K562 (cell line): ENCODE data around the gene LRRC15. TPM values are rescaled to one million over a fixed set of nuclear protein-coding genes. Genes with fewer than 3 reads are reported as not detected.
A peak's percentile ranks its signal among the peaks of the same experiment; 100 is the strongest.

ENCODE experiments used
- CBX5 ChIP-seq: IDR thresholded peaks from 2 replicates; pipeline ENCODE4 v1.6.1; 2014; ENCODE audit warnings: low read depth, borderline replicate concordance
- EP300 ChIP-seq: IDR thresholded peaks from 2 replicates; pipeline ENCODE4 v1.6.1; 2012; ENCODE audit warnings: low read length, improper control_type of control experiment
- FOSL1 ChIP-seq: fragments of 200-800 bp; sonication (Bioruptor generic); conservative IDR thresholded peaks from 2 replicates; pipeline ENCODE4 v1.6.1; 2016; ENCODE audit warnings: missing genetic modification characterization, missing compliant biosample characterization
- HIVEP1 ChIP-seq: fragments of 250-450 bp; sonication (Bioruptor Pico); IDR thresholded peaks from 2 replicates; pipeline ENCODE4 v1.4.0; 2020; ENCODE audit warnings: mild to moderate bottlenecking
- MCM7 ChIP-seq, 2 experiments: fragments of 450-650 bp; IDR thresholded peaks; 2 replicates each; pipeline ENCODE4 v1.6.1; 2016 to 2018
- MYC ChIP-seq, 2 experiments: fragments of 250-450 bp in 1 of 2; sonication (Bioruptor Pico) in 1 of 2; IDR thresholded peaks; 2 replicates each; pipeline versions ENCODE4 v1.5.1 to v1.6.1; 2012 to 2021; ENCODE audit warnings: low read depth in 2 of 2, borderline replicate concordance in 1 of 2, improper control_type of control experiment in 1 of 2, low read length in 1 of 2, mild to moderate bottlenecking in 1 of 2, moderate library complexity in 1 of 2
- NFRKB ChIP-seq: fragments of 450-650 bp; IDR thresholded peaks from 2 replicates; pipeline ENCODE4 v1.6.1; 2016; ENCODE audit warnings: low read depth
- NONO ChIP-seq, 2 experiments: fragments of 200-400 bp in 1 of 2; fragments of 450-650 bp in 1 of 2; formaldehyde crosslinking in 1 of 2; IDR thresholded peaks; 2 replicates each; pipeline ENCODE4 v1.6.1; 2017; ENCODE audit warnings: low read depth in 2 of 2, mild to moderate bottlenecking in 2 of 2, moderate library complexity in 2 of 2, low read length in 1 of 2
- PYGO2 ChIP-seq: fragments of 450-650 bp; IDR thresholded peaks from 2 replicates; pipeline ENCODE4 v1.6.1; 2016; ENCODE audit warnings: mild to moderate bottlenecking, missing genetic modification characterization, moderate library complexity, missing compliant biosample characterization
- ZC3H4 ChIP-seq: sonication (generic); formaldehyde crosslinking; IDR thresholded peaks from 2 replicates; pipeline ENCODE4 v1.9.0; 2021; ENCODE audit warnings: missing genetic modification reagents, borderline replicate concordance
- ZNF197 ChIP-seq: fragments of 200-800 bp; sonication (Bioruptor generic); IDR thresholded peaks from 2 replicates; pipeline ENCODE4 v1.6.1; 2016; ENCODE audit warnings: low read depth, missing genetic modification characterization, missing compliant biosample characterization
- ZNF444 ChIP-seq: fragments of 250-450 bp; sonication (Bioruptor Pico); IDR thresholded peaks from 2 replicates; pipeline ENCODE4 v1.4.0; 2020; ENCODE audit warnings: mild to moderate bottlenecking, moderate library complexity
- polyA plus RNA-seq, 8 experiments: library from polyadenylated mRNA; depleted of rRNA in 4 of 8; stranded (reverse) in 5 of 8; unstranded in 3 of 8; fragments of >200 nt; fragmentation: Nextera tagmentation in 2 of 8; fragmentation: Illumina TruSeq in 1 of 8; extraction: Ambion mirVana in 2 of 8; extraction: Trizol in 1 of 8; gene quantifications; 2 replicates each; pipeline versions ENCODE4 v1.2.1 to v1.2.3, GENCODE V29; 2011 to 2014; ENCODE audit warnings: inconsistent platforms in 1 of 8, missing spikeins in 1 of 8
- total RNA-seq, 7 experiments: library from RNA; depleted of rRNA in 6 of 7; stranded (reverse); fragments of >200 nt in 6 of 7; fragmentation: Illumina TruSeq in 2 of 7; extraction: Trizol in 2 of 7; gene quantifications; 2 replicates each; pipeline versions ENCODE4 v1.2.1 to v1.2.3, GENCODE V29; 2011 to 2021; ENCODE audit warnings: low replicate concordance in 1 of 7
- TF ChIP-seq, protein P1 (sequence below): fragments of 150-350 bp; IDR thresholded peaks from 2 replicates; pipeline ENCODE4 v1.6.1; 2014; ENCODE audit warnings: low read depth, mild to moderate bottlenecking, low read length, borderline replicate concordance
- TF ChIP-seq, protein P2 (sequence below): sonication (generic); formaldehyde crosslinking; IDR thresholded peaks from 2 replicates; pipeline ENCODE4 v1.8.0; 2023; ENCODE audit warnings: mild to moderate bottlenecking, missing genetic modification reagents
- TF ChIP-seq, protein P3 (sequence below), 2 experiments: fragments of 450-650 bp; IDR thresholded peaks; 2 replicates each; pipeline ENCODE4 v1.6.1; 2018; ENCODE audit warnings: mild to moderate bottlenecking in 2 of 2, low read depth in 1 of 2; ENCODE audit not compliant: partially characterized antibody in 2 of 2

Gene LRRC15
- total and polyA plus RNA-seq, 9 of the 15 experiments (the other 6 are each of a cell fraction or from before 2014, with no cell fraction given) = not detected

DNA sequence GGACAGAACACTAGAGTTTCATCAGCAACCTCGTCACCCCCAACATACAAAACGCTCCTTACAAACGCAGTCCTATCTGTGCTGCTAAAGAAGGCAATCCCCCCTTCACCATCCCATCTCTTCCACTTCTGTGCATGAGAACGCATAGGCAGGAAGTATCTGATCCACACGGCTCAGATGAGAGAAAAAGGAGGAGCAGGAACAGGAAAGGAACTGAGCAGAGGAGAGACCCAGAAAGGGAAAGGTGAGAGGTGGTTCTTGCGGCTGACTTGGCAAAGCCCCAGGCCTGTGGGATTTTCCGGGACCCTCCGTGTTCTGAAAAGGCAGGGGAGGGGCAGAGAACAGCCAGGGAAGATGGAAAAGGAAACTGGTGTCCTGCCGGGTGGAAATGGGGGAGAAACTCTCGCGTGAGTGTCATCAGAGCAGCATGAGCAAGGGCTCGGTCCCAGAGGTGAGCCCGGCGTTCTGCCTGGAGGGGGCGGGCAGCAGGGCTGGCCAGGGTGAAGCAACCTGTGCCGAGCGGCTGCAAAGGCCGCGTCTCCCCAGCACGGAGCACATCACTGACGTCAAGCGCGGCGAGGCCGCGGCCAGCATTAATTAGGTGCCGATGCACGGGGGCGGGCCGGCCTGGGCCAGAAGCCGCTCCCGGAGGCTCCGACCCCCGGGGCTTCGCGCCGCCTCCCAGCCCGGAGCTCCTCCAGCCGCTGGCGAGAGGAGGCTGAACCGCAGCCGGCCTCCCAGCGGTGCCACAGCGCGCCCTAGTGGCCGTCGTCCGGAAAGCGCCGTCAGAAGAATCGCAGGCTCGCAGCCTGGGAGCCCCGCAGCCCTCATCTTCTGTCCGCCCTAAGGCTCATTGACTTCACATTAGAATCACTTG, 54.2 kb downstream of the LRRC15 start (continued):
- TF ChIP-seq PYGO2 (tag) = no peak
- no peak for TF ChIP-seq MCM7 (IDR thresholded peaks at IDR 0.05)
- TF ChIP-seq ZNF444 (CRISPR knock-in tag) = no peak
- 0 out of 2 replicates have a peak, but pooled peaks have one; percentile 10 for TF ChIP-seq CBX5
- TF ChIP-seq, protein P1, sequence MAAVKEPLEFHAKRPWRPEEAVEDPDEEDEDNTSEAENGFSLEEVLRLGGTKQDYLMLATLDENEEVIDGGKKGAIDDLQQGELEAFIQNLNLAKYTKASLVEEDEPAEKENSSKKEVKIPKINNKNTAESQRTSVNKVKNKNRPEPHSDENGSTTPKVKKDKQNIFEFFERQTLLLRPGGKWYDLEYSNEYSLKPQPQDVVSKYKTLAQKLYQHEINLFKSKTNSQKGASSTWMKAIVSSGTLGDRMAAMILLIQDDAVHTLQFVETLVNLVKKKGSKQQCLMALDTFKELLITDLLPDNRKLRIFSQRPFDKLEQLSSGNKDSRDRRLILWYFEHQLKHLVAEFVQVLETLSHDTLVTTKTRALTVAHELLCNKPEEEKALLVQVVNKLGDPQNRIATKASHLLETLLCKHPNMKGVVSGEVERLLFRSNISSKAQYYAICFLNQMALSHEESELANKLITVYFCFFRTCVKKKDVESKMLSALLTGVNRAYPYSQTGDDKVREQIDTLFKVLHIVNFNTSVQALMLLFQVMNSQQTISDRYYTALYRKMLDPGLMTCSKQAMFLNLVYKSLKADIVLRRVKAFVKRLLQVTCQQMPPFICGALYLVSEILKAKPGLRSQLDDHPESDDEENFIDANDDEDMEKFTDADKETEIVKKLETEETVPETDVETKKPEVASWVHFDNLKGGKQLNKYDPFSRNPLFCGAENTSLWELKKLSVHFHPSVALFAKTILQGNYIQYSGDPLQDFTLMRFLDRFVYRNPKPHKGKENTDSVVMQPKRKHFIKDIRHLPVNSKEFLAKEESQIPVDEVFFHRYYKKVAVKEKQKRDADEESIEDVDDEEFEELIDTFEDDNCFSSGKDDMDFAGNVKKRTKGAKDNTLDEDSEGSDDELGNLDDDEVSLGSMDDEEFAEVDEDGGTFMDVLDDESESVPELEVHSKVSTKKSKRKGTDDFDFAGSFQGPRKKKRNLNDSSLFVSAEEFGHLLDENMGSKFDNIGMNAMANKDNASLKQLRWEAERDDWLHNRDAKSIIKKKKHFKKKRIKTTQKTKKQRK = no peak
- TF ChIP-seq NONO (IDR thresholded peaks at IDR 0.05; ENCODE audit: low read depth in 2 of 2, low read length in 1 of 2) = no peak
- no peak for TF ChIP-seq ZNF197
- TF ChIP-seq FOSL1 (tag) = peak; percentile 48
- no peak for TF ChIP-seq EP300
- TF ChIP-seq, protein P2, sequence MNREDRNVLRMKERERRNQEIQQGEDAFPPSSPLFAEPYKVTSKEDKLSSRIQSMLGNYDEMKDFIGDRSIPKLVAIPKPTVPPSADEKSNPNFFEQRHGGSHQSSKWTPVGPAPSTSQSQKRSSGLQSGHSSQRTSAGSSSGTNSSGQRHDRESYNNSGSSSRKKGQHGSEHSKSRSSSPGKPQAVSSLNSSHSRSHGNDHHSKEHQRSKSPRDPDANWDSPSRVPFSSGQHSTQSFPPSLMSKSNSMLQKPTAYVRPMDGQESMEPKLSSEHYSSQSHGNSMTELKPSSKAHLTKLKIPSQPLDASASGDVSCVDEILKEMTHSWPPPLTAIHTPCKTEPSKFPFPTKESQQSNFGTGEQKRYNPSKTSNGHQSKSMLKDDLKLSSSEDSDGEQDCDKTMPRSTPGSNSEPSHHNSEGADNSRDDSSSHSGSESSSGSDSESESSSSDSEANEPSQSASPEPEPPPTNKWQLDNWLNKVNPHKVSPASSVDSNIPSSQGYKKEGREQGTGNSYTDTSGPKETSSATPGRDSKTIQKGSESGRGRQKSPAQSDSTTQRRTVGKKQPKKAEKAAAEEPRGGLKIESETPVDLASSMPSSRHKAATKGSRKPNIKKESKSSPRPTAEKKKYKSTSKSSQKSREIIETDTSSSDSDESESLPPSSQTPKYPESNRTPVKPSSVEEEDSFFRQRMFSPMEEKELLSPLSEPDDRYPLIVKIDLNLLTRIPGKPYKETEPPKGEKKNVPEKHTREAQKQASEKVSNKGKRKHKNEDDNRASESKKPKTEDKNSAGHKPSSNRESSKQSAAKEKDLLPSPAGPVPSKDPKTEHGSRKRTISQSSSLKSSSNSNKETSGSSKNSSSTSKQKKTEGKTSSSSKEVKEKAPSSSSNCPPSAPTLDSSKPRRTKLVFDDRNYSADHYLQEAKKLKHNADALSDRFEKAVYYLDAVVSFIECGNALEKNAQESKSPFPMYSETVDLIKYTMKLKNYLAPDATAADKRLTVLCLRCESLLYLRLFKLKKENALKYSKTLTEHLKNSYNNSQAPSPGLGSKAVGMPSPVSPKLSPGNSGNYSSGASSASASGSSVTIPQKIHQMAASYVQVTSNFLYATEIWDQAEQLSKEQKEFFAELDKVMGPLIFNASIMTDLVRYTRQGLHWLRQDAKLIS (CRISPR knock-in tag) = 0 out of 2 replicates have a peak, but pooled peaks have one; percentile 82
- TF ChIP-seq MYC (IDR thresholded peaks at IDR 0.05; ENCODE audit: low read depth, low read length) = peak; percentile 39; the same call in 1 of the 2 replicates
- TF ChIP-seq MYC (CRISPR knock-in tag; IDR thresholded peaks at IDR 0.05; ENCODE audit: borderline replicate concordance, low read depth) = no peak
- TF ChIP-seq ZC3H4 (CRISPR knock-in tag) = no peak
- TF ChIP-seq HIVEP1 (CRISPR knock-in tag) = no peak
- 0 out of 2 replicates have a peak, but pooled peaks have one; percentile 52 for TF ChIP-seq NFRKB
- TF ChIP-seq, protein P3, sequence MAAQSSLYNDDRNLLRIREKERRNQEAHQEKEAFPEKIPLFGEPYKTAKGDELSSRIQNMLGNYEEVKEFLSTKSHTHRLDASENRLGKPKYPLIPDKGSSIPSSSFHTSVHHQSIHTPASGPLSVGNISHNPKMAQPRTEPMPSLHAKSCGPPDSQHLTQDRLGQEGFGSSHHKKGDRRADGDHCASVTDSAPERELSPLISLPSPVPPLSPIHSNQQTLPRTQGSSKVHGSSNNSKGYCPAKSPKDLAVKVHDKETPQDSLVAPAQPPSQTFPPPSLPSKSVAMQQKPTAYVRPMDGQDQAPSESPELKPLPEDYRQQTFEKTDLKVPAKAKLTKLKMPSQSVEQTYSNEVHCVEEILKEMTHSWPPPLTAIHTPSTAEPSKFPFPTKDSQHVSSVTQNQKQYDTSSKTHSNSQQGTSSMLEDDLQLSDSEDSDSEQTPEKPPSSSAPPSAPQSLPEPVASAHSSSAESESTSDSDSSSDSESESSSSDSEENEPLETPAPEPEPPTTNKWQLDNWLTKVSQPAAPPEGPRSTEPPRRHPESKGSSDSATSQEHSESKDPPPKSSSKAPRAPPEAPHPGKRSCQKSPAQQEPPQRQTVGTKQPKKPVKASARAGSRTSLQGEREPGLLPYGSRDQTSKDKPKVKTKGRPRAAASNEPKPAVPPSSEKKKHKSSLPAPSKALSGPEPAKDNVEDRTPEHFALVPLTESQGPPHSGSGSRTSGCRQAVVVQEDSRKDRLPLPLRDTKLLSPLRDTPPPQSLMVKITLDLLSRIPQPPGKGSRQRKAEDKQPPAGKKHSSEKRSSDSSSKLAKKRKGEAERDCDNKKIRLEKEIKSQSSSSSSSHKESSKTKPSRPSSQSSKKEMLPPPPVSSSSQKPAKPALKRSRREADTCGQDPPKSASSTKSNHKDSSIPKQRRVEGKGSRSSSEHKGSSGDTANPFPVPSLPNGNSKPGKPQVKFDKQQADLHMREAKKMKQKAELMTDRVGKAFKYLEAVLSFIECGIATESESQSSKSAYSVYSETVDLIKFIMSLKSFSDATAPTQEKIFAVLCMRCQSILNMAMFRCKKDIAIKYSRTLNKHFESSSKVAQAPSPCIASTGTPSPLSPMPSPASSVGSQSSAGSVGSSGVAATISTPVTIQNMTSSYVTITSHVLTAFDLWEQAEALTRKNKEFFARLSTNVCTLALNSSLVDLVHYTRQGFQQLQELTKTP (IDR thresholded peaks at IDR 0.05; ENCODE audit: low read depth in 1 of 2, partially characterized antibody in 2 of 2) = no peak
